GM21723 (cell line): Measurements from ENCODE around the gene NUDT22.
"Not testable (repeated sequence)": the region's sequence is repeated elsewhere in the genome, so short reads cannot be mapped to it uniquely, and the experiment has no call there.

Experiments
- ATAC-seq: cut with Tn5 transposase; IDR thresholded peaks from one replicate; pipeline ENCODE4 v1.9.1; 2021; ENCODE audit warnings: mild to moderate bottlenecking, moderate library complexity; ENCODE audit not compliant: unreplicated experiment

The NUDT22 gene

DNA sequence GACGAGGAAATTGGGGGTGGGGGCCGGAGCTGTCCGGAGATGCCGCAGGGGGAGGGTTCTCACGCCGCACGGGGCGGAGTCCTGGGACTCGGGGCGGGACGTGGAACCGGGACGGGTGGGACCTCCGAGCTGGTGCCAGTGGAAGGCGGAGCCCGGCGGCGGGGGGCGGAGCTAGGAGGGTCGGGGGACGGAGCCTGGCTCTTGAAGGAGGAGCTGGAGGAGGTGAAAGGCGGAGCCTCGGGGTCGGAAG, 15.1 kb downstream of the NUDT22 start:
- peak; percentile 62 for ATAC-seq

DNA sequence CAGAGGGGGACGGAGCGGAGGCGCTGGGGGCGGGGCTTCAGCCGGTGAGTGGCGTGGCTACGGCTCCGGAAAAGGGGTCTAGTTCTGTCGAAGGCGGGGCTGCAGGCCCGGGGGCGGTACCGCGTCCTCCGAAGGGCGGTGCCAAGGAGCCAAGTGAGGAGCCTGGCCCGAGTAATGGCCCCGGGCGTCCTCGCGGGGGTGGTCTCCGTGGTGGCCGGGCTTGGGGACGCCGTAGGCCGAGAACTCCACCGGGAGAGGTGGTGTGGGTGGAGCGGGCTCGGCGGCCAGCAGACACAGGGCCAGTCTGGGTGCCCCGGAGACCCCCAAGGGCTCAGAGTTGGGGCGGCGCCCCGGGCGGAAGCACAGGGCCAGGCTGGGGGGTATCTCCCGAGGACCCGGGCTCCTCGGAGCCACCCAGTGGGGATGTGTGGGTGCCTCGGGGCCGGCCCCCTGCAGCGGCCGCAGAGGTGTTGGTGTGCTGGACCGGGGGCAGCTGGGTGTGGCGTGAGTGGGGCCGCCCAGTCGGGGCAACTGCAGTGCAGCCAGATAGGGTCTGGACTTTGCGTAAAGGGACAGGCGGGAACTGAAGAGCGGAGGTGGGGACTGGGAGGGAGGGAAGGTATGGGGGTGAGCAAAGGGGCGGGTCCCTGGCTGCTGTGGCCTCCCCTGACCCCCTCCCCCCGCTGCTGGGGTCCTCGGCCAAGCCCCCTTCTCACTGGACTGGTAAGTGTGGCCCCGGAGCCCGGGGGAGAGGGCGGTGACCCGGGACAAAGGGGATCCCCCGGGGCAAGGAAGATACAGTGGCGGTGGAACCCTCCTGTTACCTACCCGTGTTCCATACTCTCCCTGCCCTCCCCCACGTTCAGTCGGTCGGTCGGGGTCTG, 15.7 kb downstream of the NUDT22 start:
- ATAC-seq = peak; percentile 55

DNA sequence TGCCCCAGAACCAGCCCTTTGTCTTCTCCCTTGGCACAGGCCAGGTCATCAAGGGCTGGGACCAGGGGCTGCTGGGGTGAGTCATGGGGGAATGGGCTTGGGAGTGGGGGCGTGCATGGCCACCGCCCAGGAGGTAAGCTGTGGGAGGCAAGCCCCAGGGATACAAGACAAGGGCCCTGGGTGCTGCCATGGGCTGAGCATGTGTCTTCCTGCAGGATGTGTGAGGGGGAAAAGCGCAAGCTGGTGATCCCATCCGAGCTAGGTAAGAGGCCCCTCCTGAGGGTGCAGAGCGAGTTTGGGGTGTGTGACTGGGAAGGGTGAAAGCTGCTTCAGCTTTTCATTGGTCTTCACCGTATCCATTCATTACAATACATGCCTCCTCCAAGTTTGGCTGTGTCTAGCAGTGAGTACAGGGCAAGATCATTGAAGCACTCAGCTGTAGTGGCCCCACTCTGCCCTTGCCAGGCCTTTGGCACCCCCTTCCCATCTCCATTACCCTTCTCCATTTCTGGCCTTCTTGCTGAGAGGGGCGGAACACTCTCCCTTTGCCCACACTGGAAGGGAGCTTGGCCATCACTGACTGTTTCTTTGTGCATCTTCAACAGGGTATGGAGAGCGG, 17.3 kb downstream of the NUDT22 start:
- no peak for ATAC-seq

DNA sequence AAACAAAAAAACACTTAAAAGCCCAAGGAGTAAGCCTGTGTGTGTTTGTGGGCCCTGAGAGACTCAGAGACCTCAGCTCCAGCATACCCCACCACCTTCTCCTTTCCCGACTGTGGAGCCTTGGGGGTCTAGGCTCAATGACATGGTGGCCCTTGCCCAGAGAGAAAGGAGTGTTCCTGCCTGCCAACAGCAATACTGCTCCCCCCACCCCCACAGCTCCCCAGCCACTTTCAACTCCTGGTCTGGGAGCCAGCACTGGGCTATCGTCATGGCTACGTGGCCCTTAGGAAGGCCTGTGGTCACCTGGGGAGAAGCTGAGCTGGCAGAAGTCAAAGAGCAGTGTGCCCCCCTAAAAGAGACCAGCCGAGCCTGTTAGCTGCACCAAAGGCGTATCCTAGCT, 18.0 kb downstream of the NUDT22 start:
- ATAC-seq = no peak

- no peak for ATAC-seq
These were observed 18.9 kb downstream of the NUDT22 start for GRCh38 chr11:64244966-64245365.

DNA sequence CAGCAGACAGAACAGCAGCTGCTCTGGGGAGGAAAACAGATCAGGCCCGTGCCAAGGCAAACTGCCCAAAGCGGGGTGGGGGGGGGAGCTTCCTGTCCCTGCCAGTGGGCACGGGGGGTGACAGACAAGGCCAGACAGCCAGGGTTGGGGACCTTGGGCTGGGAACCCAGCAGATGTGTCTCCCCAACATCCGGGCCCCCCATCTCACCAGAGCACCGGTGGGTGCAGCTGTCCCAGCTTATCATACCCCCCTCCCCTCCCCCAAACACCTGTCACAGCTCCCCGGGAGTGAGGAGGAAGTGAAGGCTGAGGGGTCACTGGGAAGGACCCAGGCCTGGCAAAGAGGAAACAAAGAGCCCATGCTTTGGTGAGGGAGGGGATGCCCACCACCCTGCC, 19.3 kb downstream of the NUDT22 start:
- ATAC-seq = no peak

DNA sequence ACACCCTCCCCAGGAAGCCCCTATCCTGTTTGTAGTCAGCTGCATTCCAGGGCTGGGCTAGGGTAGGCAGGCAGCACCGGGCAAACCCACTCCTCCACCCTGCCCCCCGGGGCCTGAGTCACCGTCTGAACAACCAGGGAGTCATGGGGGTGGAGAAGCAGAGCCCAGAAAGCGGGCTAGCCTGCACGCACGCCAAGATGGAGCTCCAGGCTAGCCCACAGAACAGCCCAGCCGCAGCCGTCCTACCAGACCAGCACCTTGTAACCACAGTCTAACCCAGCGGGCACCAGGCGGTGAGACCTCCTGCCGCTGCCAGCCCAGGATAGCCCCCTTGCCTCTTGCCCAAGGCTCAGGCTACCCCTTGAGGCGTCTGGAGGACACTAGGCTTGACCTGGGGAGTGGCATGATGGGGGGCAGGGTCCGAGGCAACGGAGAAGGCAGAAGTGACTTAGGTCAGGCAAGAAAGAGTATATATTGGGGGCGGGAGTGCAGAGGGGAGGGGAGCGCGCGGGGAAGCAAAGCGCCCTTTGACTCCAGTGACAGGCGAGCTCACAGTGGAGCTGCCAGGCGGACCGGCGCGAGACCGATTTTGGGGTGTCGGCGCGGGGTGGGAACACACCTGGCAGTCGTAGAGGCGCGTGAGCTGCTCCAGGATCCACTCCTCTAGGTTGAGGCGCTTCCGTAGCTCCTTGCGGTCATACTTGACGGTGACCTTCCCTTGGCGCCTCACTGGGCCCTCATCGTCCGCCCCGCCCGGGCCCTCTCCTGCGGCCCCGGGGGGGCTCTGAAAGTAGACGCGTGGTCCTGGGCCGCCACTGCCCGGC, 19.9 kb downstream of the NUDT22 start:
- no peak for ATAC-seq

DNA sequence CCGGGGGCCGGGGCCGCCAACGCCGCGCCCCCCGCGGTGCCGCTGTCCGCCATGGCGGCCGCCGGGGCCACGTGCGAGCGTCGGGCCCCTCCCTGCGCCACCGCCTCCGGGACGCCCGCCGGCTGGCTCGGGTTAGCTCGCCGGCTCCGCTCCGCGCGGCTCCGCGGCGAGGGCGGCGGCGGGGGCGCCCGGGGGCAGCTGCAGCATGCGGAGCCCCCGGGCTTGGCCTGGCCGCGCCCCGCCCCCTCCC, 20.5 kb downstream of the NUDT22 start:
- not testable (repeated sequence) for ATAC-seq

DNA sequence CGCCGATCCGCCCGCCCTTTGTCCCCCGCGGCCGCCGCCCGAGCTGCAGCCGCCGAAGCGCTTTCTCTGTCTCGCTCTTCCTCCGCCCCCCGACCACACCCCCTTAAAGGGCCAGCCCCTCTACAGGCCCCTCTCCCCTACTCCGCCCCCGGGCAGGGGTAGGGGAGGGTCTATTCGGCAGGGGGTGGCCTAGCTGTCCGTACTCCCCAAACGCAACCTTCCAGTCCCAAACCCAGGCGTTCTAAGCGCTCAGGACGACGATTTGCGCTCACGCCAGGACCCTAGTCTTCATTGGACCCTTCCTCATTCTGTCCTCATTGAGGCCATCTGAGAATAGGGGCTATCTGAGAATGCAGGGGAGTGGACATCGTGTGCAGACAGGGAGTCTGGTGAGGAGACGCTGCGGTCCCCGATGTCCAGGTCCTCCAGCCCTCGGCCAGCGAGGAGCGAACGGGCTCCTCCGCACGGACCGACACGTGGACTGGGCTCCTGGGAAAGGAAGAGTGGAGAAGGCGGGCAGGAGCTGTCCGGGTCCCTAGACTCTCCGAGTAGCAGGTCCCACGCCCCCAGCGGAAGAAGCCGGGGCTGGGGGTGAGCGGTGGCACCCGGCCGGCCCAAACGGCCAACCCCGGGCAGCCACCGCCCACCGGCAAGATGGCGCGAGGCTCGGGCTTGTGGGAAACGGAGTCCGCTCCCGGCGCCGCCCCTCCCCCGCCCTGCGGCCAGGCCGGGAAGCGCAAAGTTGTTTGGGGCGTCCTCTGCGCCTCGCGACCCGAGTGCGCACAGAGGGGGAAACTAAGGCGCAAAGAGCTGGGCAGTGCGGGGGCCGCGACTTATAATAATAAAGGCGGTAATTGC, 21.0 kb downstream of the NUDT22 start, which contains the start of gene PPP1R14B:
PPP1R14B (minus strand) TSS at position 73 of the 858 bp plus-strand sequence. CDS start 270 bp downstream, outside the sequence.
- no peak for ATAC-seq

DNA sequence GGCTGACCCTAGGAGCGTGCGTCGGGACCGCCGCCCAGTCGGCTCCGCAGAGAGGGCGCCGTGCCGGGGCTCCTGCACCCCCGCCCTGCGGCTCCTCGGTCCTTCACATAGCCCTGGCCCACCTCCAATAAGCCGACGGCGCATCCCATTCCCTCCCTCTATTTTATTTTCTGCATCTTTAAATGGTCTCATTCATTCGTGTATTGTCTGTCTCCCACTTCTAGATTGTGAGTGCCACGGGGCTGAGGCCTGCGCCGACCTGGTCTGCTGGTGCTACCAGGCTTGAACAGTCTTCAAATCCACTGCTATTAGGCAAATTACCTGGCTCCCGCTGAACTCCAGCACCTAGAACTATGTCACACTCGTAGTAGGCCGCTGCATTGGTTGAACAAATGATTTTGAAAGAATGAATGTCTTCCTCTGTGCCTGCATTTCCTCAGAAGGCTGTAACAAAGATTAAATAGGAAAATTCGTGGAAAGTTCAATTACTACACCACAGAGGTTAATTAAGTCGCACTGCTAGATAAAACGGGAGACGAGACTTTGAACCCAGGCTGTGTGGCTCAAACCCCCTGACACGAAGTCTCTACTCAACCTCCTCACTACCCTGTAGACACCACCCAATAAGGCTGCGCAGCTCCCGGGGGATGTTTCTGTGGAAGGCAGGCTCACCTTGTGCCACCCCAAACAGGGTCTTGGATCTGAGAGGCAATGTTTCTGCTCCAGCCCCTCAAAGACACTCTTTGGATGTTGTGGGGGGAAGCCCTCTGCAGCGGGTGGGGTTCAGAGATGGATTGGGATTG, 21.9 kb downstream of the NUDT22 start:
- ATAC-seq = no peak

GRCh38 chr11:64248578-64248977, 22.5 kb downstream of the NUDT22 start:
- no peak for ATAC-seq

GRCh38 chr11:64249038-64249437, 23.0 kb downstream of the NUDT22 start:
- ATAC-seq = no peak

DNA sequence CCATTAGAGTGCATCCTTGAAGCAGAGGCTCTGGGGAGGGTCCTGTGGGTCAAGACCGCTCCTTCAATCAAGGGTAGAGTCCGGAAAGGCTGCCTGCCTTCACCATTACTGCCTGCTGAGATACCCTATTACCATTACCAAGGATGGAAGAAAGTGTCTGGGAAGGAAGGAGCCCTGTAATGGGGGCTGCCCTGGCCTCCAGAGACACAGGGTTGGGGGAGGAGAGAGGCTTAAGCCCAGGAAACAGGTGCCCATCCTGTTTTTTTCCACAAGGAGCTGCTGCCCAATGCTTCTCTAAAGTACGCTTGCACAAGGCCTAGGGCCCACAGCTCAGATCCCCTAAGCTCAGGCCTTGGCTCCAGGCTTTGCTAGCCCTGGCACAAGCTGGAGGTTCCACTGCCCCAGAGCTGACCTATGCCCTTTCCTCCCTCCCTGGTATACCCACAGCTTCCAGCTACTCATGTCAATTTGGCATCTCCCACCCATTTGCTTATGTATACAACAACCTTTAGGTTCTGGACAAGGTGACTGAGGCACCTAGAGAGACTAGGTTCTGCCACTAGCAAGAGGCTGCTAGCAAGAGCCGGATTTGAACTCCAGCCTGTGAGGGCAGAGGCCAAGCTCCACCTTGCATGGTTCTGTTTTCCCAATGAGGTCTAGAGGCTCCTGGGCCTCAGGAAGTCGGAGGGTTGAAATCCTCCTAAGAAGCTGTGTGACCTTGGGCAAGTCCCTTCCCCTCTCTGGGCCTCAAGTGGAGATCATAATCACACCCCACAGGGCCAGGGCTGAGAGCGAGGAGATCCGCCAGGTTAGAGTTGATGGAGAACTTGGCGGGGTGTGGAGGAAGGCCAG, 23.7 kb downstream of the NUDT22 start:
- ATAC-seq = no peak

- no peak for ATAC-seq
These were observed 24.4 kb downstream of the NUDT22 start for GRCh38 chr11:64250415-64251015.

GRCh38 chr11:64251016-64251752, 25.1 kb downstream of the NUDT22 start, which contains the start of gene PLCB3:
Gene PLCB3, plus strand, starts transcription at chr11:64251530. Its CDS starts 120 bp downstream, at chr11:64251650.
- no peak for ATAC-seq

GRCh38 chr11:64251753-64252002, 25.6 kb downstream of the NUDT22 start:
- ATAC-seq = no peak

DNA sequence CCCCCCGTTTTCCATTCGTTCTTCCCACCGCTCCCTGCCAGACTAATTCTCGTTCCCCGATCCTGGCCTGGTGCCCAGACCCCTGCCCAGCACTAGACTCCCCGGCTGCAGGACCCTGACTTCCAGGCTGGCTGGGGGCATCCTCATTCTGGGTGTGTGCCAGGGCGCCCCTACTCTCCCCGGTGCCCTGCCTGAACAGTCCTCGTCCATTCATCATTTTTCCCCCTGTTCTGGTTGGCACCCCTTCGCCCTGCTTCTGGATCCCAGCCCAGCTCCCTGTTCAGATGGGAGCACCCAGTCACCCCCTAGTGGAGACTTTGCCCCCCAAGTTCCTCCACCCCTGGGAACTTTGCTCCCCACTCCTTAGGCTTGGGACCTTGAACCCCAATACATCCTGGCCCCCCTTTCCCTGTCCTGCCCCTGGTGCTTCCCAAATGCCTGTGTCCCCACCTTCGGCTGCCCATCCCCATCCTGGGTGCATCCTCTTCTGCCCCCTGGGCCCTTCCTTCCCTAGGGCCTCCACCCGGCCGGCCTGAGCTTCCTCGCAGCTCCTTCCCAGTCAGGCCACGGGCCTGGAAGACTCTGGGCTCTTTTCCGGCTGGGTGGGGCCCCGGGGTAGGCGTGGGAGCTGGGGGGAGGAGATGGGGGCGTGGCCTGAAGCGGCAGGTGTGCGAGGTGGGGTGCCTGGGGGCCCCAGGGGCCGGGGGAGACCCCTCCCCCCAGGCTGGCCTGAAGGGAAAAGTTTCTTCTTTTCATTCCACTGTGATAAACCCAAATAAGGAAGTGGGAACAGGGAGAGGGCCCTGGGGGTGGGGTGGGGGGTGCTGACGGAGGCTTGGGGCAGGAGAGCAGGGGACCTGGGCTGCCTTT, 26.2 kb downstream of the NUDT22 start:
- ATAC-seq = no peak
